A549 (cell line): ENCODE measurements around the gene XRRA1.

Experiments used
- CTCF ChIP-seq: fragments of >200 bp; sonication (Bioruptor Twin); formaldehyde crosslinking; IDR thresholded peaks from 3 replicates; pipeline ENCODE4 v1.5.1; 2016
- HOXB5 ChIP-seq: fragments of 250-450 bp; sonication (Bioruptor Pico); IDR thresholded peaks from 2 replicates; pipeline ENCODE4 v1.5.0; 2020; ENCODE audit warnings: mild to moderate bottlenecking, moderate library complexity

- no peak for TF ChIP-seq CTCF
- no peak for TF ChIP-seq HOXB5 (CRISPR knock-in tag)
Measured at GRCh38 chr11:74937696-74938475, 11.0 kb downstream of the XRRA1 start.
